ENCODE data around the gene HAPLN1. TPM values are rescaled to one million over a fixed set of nuclear protein-coding genes. Genes with fewer than 3 reads are reported as not detected.

The HAPLN1 gene
- total and polyA plus RNA-seq, 2 experiments from 2014 or later: 1.5 to 4.0 TPM

GRCh38 chr5:83714810-83715209, 5.8 kb downstream of the HAPLN1 start:
- 0 out of 2 replicates have a peak overlapping the region, but pooled peaks have one; percentile 5 for H2AFZ ChIP-seq
- H3F3A ChIP-seq (replicated peaks; ENCODE audit: low read depth): no peaks in the 10 kb centered on the region
- H4K20me1 ChIP-seq (replicated peaks; ENCODE audit: insufficient read depth): no peaks in the 10 kb centered on the region
- no peaks in the 10 kb centered on the region for H3K36me3 ChIP-seq (ENCODE audit: insufficient read depth)
- no peaks in the 10 kb centered on the region for H3K9me3 Mint-ChIP-seq
- H3K79me2 ChIP-seq (replicated peaks; ENCODE audit: insufficient read depth): no peaks in the 10 kb centered on the region
- peaks cover 28% of the 10 kb centered on the region for H3K4me1 ChIP-seq (ENCODE audit: insufficient read depth)
- peak overlapping the region; percentile 6; the same call in 1 of the 2 replicates for H3K4me2 ChIP-seq
- no peaks in the 10 kb centered on the region for H3K36me3 Mint-ChIP-seq (ENCODE audit: low read depth)
- 0 out of 2 replicates have a peak overlapping the region, but pooled peaks have one; percentile 7 for H3K27ac ChIP-seq (ENCODE audit: low read depth)
- H3K9me2 ChIP-seq (ENCODE audit: insufficient read depth): no peaks in the 10 kb centered on the region
- DNase-seq (ENCODE audit: low spot score): peak; percentile 52
- H3K4me1 Mint-ChIP-seq: peaks cover 23% of the 10 kb centered on the region
- no peak overlapping the region for H3K4me3 Mint-ChIP-seq
- no peaks in the 10 kb centered on the region for H3K27me3 ChIP-seq (ENCODE audit: insufficient read depth)
- no peak overlapping the region for H3K27ac Mint-ChIP-seq
- TF ChIP-seq CREB1 (CRISPR knock-in tag; IDR thresholded peaks at IDR 0.05; ENCODE audit: low read depth) (no peak), ZNF462 (CRISPR knock-in tag; IDR thresholded peaks at IDR 0.05) (0 out of 2 replicates have a peak, but pooled peaks have one; percentile 14)
- H3K27me3 Mint-ChIP-seq (ENCODE audit: insufficient read depth, low read depth, poor library complexity): no peaks in the 10 kb centered on the region
- ATAC-seq: peak; percentile 42
- no peak overlapping the region for H3K4me3 ChIP-seq

GRCh38 chr5:83711982-83712601, 8.6 kb downstream of the HAPLN1 start:
- no peak overlapping the region for H2AFZ ChIP-seq
- peak; percentile 77 for DNase-seq (ENCODE audit: low spot score)
- no peaks in the 10 kb centered on the region for H3F3A ChIP-seq (replicated peaks; ENCODE audit: low read depth)
- no peak overlapping the region for H3K27ac ChIP-seq (ENCODE audit: low read depth)
- Mint-ChIP-seq H3K36me3 (ENCODE audit: low read depth) (peaks cover 5% of the 10 kb centered on the region; the same call in 1 of the 3 replicates), H3K4me3 (no peak overlapping the region), H3K9me3 (peaks cover 2% of the 10 kb centered on the region; the same call in 2 of the 3 replicates), H3K27me3 (ENCODE audit: insufficient read depth, low read depth, poor library complexity) (no peaks in the 10 kb centered on the region), H3K27ac (no peak overlapping the region), H3K4me1 (peaks cover 19% of the 10 kb centered on the region)
- H3K27me3 ChIP-seq (ENCODE audit: insufficient read depth): no peaks in the 10 kb centered on the region
- no peaks in the 10 kb centered on the region for H3K9me2 ChIP-seq (ENCODE audit: insufficient read depth)
- H3K79me2 ChIP-seq (replicated peaks; ENCODE audit: insufficient read depth): no peaks in the 10 kb centered on the region
- H4K20me1 ChIP-seq (replicated peaks; ENCODE audit: insufficient read depth): no peaks in the 10 kb centered on the region
- H3K4me3 ChIP-seq: no peak overlapping the region
- ATAC-seq: no peak
- no peak overlapping the region for H3K4me2 ChIP-seq
- H3K36me3 ChIP-seq (ENCODE audit: insufficient read depth): no peaks in the 10 kb centered on the region
- H3K4me1 ChIP-seq (ENCODE audit: insufficient read depth): peaks cover 25% of the 10 kb centered on the region
- TF ChIP-seq NANOG (IDR thresholded peaks at IDR 0.05; ENCODE audit: borderline replicate concordance) (no peak), ZNF462 (CRISPR knock-in tag; IDR thresholded peaks at IDR 0.05) (no peak)
